Measurements from ENCODE around the gene ASAH2.

ASAH2 gene

GRCh38 chr10:50222199-50222598 is 29.1 kb downstream of the ASAH2 start:
- no peak overlapping the region for H3K4me3 ChIP-seq (replicated peaks; ENCODE audit: low read depth, low read length)
- no peak for TF ChIP-seq CTCF (IDR thresholded peaks at IDR 0.05; ENCODE audit: low read depth, low read length, missing control alignments)
- DNase-seq (ENCODE audit: extremely low read depth, low read depth): no peak

- TF ChIP-seq CTCF (IDR thresholded peaks at IDR 0.05; ENCODE audit: low read depth, low read length, missing control alignments): no peak
- no peak for DNase-seq (ENCODE audit: extremely low read depth, low read depth)
- no peak overlapping the region for H3K4me3 ChIP-seq (replicated peaks; ENCODE audit: low read depth, low read length)
These were observed 29.8 kb downstream of the ASAH2 start for GRCh38 chr10:50221470-50221869.

GRCh38 chr10:50219646-50220045 is 31.7 kb downstream of the ASAH2 start:
- no peak for TF ChIP-seq CTCF (IDR thresholded peaks at IDR 0.05; ENCODE audit: low read depth, low read length, missing control alignments)
- DNase-seq (ENCODE audit: extremely low read depth, low read depth): no peak
- H3K4me3 ChIP-seq (replicated peaks; ENCODE audit: low read depth, low read length): no peak overlapping the region

GRCh38 chr10:50219200-50219599 is 32.1 kb downstream of the ASAH2 start:
- DNase-seq (ENCODE audit: extremely low read depth, low read depth): no peak
- no peak for TF ChIP-seq CTCF (IDR thresholded peaks at IDR 0.05; ENCODE audit: low read depth, low read length, missing control alignments)
- H3K4me3 ChIP-seq (replicated peaks; ENCODE audit: low read depth, low read length): no peak overlapping the region

GRCh38 chr10:50216894-50217293 is 34.4 kb downstream of the ASAH2 start:
- TF ChIP-seq CTCF (IDR thresholded peaks at IDR 0.05; ENCODE audit: low read depth, low read length, missing control alignments): no peak
- no peak for DNase-seq (ENCODE audit: extremely low read depth, low read depth)
- no peak overlapping the region for H3K4me3 ChIP-seq (replicated peaks; ENCODE audit: low read depth, low read length)

- DNase-seq (ENCODE audit: extremely low read depth, low read depth): no peak
- no peak for TF ChIP-seq CTCF (IDR thresholded peaks at IDR 0.05; ENCODE audit: low read depth, low read length, missing control alignments)
- no peak overlapping the region for H3K4me3 ChIP-seq (replicated peaks; ENCODE audit: low read depth, low read length)
These were observed 34.9 kb downstream of the ASAH2 start for GRCh38 chr10:50216418-50216817.

- no peak overlapping the region for H3K4me3 ChIP-seq (replicated peaks; ENCODE audit: low read depth, low read length)
- TF ChIP-seq CTCF (IDR thresholded peaks at IDR 0.05; ENCODE audit: low read depth, low read length, missing control alignments): no peak
- DNase-seq (ENCODE audit: extremely low read depth, low read depth): no peak
These were observed 39.6 kb downstream of the ASAH2 start for GRCh38 chr10:50211670-50212069.

All from HFF-Myc (cell line).